Bladder microvascular endothelial cell (primary cell): ENCODE results near the gene MDM1. TPM values are rescaled to one million over a fixed set of nuclear protein-coding genes. Genes with fewer than 3 reads are reported as not detected.

Experiments
- total RNA-seq: library from RNA; depleted of rRNA; stranded (reverse); fragments of >200 nt; gene quantifications from 2 replicates; pipeline ENCODE4 v1.2.3, GENCODE V29; 2014

The MDM1 gene
- total RNA-seq, result 5.7 and 10.6 TPM in 2 replicates

DNA sequence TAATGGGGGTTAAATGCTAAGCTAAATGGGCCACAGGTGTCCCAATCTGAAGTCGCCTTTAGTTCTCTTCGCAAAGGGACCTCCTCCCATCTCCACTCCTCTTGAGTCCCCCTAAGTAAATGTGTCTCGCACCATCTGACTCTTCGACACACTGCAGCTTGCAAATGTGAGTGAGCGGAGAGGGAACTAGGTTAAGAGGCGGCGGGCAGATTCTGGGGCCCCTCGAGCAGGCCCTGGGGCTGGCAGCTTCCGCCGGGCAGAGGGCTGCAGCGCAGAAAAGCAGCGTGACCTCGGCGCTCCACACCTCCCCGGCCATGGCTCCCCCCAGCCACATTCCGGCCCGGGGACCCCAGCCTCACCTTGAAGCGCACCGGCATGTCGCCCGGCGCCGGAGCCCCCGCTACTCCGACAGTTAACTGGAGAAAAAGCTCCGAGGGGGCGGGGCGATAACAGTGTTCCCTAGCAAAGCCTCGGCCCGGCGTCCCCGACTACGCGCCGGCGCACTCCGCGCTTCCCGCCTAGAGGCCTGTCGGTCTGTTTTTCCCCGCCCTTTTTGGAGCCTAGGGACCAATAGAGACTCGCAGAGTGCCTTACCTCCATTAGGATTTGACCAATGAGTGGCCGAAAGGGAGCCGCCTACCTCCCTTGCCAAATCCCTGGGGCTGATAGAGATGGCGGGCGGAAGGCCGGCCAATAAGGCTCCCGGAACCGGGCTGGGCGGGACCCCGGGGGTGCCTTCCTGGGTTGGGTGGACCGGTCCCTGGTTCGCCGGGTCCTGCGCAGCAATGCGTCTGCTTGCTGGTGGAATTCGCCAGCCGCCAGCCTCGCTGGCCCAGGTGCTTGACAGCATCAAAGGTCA is at the start of gene MDM1:
Gene MDM1 (minus strand): TSS at position 494 of the 859 bp plus-strand sequence. CDS start 117 bp downstream, at position 377.

GRCh38 chr12:68253504-68253903 is 78.7 kb downstream of the MDM1 start, which contains the start of gene IL22:
Gene IL22, minus strand, starts transcription at chr12:68253604. Its CDS starts 156 bp downstream, at chr12:68253448.

Other genes starting within 250 kb of the MDM1 start
- not detected in 2 replicates for gene IFNG, start 172.6 kb downstream of the MDM1 start, total RNA-seq
- not detected in 2 replicates for gene IL26, start 106.6 kb downstream of the MDM1 start, total RNA-seq
- gene IL22, start 78.8 kb downstream of the MDM1 start, total RNA-seq, result not detected in 2 replicates